Right renal pelvis (tissue), 4 donors: ENCODE results near the gene RPL39. TPM values are rescaled to one million over a fixed set of nuclear protein-coding genes. Genes with fewer than 3 reads are reported as not detected.
"Not testable (repeated sequence)": the region's sequence is repeated elsewhere in the genome, so short reads cannot be mapped to it uniquely, and the experiment has no call there.

Source experiments
- DNase-seq, 4 donors: peaks; one replicate each; pipeline ENCODE4 v3.0.0-alpha.2; 2013; ENCODE audit warnings: low read depth in 4 of 4, low spot score in 3 of 4, missing footprints in 1 of 4
- polyA plus RNA-seq, 4 donors: library from polyadenylated mRNA; unstranded; fragments of 120-200 nt; gene quantifications; one replicate each; pipeline ENCODE4 v1.2.1, GENCODE V29; 2013; ENCODE audit not compliant: insufficient read length in 4 of 4

Gene RPL39
- polyA plus RNA-seq, 4 donors, result 2,191 to 2,412 (median 2,308) TPM

DNA sequence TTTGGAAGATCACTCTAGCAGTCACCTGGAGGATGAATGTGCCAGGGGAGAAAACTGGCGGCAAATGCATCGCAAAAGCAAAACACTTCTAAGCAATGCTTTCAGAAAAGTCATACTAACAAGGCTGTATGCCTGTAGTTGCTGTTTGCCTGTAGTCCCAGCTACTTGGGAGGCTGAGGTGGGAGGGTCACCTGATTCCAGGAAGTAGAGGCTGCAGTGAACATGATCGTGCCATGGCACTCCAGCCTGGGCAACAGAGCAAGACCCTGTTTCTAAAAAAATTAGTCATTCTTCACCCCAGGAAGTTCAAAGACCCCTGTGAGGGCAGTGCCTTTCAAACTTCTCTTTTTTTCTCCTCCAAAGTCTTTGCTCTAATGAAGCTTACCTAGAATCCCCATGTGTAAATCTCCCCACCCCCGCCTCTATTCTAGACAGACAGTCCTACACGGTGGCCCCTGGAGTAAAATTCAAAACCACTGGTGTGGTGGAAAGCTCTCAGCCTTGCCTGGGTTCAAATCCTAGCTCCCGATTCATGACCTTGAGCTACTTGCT, 27.5 kb downstream of the RPL39 start:
- no peak for DNase-seq

DNA sequence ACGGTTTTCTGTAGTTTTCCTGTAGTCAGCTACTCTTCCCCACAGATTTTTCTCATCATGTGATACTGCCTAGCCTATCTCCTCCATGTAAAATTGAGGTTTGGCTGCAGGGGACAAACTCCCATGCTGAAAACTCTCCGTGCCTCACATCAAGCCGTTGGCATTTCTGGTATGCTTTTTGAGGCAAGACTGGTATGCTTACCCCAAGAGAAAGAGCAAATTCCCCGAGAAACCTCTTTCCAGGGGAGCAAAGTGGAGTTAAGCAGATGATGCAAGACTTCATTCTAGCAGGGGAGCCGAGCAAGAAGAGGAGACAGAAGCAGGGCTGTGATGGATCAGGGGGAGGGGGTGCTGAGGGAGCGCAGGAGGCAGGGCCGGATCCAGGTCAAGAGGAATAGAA, 28.2 kb downstream of the RPL39 start:
- no peak for DNase-seq

DNA sequence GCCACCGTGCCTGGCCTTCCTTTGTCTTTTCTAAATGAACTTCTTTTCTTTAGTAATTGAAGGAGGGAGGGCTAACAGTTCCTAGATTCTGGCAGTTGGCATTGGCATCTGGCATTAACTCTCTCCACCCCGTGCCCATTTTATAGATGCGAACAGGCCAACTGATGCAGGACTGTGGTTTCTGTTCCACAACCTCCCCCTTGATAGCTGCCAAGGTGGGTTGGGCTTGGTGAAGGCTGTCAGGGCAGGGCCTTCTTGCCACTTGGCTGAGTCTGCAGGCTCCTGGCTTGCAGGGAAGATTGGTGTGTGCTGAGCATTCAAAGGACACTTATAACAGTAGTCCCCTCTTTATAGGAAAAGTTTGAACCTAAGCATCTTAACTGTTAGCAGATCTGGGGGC, 28.7 kb downstream of the RPL39 start:
- no peak for DNase-seq

DNA sequence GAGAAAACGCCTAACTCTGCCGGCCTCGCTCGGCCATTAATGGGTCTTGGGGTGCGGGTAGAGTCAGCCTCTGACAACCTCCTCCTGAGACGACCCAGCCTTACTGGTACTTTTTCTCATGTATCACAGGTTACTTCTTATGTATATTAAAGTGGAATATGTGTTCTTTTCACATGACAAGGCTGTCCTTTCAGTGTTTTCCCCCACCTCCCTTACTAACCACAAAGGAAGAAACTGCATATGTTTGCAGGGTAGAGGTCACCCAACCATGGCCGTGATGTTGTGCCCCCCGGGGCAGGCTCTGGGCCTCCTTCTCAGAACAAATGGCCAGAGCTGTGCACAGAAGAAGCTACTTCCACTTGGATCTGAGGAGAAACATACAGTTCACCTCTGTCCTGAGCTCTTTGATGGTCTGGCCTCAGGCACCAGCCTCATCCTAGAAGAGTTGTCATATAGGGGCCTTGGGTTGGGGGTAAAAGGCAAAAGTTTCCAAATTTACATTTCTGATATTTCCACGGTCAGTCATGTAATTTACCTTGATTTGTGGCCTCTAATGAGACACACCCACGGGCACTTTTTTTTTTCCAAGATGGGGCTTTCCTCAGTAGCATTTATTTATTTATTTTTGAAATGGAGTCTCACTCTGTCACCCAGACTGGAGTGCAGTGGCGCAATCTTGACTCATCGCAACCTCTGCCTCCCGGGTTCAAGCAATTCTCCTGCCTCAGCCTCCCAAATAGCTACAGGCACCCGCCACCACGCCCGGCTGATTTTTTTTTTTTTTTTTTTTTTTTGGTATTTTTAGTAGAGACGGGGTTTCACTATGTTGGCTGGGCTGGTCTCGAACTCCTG, 31.2 kb downstream of the RPL39 start:
- no peak for DNase-seq

DNA sequence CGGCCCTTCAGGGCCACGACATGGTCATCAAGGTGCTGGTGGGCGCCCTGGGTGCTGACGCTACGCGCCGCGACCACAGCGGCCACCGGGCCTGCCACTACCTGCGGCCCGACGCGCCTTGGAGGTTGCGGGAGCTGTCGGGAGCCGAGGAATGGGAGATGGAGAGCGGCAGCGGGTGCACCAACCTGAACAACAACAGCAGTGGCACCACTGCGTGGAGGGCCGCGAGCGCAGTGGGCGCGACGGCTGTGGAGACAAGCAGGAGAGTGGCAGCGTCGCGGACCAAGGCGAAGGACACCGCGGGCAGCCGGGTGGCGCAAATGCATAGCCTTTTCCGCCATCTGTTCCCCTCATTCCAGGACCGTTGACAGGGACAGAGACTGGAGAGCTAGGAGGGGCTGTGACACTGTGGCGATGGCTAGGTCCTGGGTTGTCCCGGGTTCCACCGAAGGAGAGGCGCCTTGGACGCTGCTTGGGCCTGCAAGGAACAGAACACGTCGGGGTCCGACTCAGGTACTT, 32.1 kb downstream of the RPL39 start:
- DNase-seq, result no peak

DNA sequence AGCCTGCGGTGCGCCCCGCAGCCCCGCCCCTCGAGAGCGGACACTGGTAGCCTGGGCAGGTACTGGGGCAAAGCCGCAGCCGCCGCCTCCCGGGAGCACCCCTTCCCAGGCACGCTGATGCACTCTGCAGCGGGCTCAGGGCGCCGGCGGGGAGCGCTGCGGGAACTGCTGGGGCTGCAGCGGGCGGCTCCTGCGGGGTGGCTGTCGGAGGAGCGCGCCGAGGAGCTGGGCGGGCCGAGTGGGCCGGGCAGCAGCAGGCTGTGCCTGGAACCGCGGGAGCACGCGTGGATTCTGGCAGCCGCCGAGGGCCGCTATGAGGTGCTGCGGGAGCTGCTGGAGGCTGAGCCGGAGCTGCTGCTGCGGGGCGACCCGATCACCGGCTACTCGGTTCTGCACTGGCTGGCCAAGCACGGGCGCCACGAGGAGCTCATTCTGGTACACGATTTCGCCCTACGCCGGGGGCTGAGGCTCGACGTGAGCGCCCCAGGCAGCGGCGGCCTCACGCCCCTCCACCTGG, 32.6 kb downstream of the RPL39 start:
- no peak for DNase-seq

DNA sequence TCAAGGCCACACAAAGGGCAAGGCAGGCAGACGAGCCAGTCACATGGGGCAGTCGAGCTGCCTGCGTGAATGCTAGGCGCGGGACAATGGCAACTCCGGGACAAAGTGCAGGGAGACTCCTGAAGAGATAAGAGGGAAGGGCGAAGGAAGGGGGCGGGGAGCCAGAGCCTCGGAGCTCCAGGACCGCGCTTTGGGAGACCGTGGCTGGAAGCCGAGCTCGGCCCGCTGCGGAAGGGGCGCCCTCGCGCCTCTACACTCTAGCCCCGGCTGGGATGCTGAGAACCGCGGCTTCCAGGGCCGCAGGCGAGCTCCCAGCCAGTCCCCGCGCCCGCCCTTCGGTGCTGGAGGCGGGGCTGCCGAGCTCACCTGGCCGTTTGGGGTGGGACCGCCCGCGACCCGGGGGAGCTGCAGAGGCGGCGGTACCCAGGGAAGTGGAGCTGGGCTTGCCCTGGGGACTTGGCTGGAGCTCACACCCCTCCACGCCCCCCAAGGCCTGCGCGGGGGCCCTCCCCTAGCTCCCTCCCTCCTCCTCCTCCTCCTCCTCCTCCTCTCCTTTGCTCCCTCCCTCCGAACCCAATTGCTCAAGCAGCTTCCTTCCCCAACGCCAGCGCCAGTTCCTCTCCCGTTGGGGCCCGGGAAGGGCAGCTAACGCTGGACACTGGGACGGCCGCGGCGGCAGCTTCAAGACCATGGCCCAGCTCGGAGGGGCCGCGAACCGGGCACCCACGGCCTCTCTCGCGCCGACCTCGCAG, 33.3 kb downstream of the RPL39 start, which contains the start of gene SOWAHD:
Gene SOWAHD (plus strand): TSS at position 610 of the 752 bp plus-strand sequence. CDS start 80 bp downstream, at position 690.
- DNase-seq, result no peak

DNA sequence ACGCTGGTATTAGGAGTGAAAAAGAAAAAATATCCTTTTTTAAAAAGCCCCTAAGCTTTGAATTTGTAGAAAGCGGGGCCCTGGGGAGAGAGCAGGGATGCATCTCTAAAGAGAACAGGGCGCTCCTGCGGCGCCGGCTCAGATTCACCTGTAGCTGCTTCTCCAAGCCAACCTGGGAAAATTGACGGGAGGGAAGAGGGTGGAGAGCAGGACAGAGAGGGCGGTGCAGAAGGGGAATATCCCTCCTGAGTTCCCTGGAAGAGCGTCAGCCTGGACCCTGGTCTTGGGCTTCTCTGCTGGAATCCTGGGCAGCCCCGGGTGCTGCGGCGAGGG, 33.8 kb downstream of the RPL39 start:
- DNase-seq, result no peak

DNA sequence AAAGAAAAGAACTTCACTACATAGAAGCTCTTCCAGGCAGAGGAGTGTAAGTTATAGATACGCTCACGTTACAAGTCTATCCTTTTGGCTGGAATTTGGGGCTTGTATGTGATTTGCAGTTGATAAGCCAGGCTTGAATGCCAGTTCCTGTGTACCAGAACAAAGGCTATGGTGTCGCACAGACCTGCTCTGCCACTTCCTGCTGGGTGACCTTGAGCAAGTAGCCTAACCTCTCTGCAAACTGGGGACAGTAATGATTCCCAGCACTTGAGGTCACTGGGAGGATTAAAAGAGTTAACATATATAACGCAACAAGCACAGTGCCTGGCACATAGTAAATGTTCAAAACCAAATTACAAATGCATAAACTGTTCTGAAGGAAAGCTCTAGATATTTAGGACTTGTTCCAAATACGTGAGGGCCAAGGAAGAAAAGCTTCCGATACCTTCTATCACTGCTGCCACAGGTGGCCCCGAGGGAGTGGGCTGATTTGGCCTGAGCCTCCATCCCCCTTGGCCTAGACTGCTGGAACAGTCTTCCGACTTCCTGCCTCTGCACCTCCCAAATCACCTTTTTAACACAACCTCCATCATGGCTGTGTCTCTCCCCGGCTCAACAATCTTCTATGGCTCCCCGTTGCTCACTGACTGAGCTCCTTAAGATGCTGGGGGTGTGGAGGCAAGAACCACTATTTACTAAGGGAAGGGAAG, 34.3 kb downstream of the RPL39 start:
- DNase-seq, result no peak

DNA sequence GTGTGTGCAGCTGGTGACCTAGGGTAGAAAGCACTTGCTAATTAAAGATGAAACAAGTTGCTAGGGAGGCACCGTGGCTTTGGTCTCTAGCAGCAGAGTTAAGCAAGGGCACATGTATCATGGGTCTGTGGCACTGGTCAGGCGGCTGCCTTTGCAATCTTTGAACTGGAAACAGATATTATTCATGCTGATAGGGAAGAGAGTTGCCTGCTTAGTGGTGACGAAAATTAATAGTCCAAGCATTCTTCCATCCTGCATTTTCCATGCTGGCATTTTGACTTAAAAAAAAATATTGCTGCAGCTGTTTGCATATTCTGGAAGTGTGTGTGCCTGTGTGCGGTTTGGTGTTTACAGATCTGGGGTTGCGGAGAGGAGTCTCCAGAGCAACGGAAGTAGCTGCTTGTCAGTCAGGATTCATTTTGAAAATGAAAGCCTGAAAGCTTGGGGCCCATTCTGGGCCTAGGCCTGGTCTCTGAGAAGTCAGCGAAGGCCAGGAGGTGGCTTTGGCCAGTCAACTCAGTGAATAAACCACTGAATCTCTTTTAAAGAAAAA, 35.4 kb downstream of the RPL39 start:
- no peak for DNase-seq

DNA sequence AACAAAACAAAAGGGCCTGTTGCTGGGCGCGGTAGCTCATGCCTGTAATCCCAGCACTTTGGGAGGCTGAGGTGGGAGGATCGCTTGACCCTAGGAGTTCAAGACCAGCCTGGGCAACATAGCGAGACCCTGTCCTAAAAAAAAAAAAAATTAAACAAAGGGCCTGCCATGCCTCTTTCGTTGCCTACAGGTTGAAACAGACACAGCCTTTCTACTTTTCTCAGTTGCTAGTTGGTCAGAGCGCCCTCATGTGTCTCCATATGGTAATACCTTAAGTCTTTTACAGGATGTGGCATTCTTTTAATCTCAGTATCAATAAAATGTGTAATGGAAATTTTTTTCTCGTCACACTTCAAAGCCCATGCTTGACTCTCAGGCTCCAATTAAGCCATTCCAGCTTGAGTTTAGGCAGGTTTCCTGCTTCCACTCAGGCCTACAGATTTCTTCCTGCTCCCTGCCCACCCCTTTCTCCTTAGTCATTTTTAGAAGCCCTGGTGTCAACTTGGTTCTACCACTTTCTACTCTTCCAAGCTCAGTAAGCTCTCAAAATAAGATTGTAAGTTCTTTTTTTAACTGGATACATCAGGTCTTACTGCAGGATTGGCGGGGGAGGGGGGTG, 37.7 kb downstream of the RPL39 start:
- no peak for DNase-seq

DNA sequence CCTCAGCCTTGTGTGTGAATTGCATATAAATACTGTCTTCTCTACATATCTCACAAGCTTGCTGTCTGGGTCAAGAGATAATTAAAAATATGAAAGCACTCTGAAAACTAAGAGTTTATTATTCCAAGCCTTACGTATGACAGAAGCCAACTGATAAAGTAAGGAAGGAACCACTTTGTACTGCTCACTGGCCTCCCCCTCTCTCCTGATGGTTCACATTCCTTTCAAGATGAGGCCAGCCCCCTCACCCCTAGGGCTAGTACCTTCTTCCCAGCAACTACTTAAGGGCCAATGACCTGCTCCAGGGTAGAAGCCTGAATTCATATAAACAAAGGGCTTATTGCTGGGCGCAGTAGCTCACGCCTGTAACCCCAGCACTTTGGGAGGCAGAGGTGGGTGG, 38.4 kb downstream of the RPL39 start:
- no peak for DNase-seq

DNA sequence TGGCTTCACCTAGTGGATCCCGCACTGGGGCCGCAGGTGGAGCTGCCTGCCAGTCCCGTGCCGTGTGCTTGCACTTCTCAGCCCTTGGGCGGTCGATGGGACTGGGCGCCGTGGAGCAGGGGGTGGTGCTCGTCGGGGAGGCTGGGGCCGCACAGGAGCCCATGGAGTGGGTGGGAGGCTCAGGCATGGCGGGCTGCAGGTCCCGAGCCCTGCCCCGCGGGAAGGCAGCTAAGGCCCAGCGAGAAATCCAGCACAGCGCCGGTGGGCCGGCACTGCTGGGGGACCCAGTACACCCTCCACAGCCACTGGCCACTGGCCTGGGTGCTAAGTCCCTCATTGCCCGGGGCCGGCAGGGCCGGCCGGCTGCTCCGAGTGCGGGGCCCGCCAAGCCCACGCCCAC, 40.7 kb downstream of the RPL39 start:
- DNase-seq, result not testable (repeated sequence)

DNA sequence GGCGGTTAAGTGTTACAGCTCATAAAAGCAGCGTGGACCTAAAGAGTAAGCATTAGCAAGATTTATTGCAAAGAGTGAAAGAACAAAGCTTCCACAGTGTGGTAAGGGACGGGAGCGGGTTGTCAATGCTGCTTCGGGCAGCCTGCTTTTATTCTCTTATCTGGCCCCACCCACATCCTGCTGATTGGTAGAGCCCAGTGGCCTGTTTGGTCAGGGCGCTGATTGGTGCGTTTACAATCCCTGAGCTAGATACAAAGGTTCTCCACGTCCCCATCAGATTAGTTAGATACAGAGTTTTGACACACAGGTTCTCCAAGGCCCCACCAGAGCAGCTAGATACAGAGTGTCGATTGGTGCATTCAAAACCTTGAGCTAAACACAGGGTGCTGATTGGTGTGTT, 41.3 kb downstream of the RPL39 start:
- DNase-seq, result not testable (repeated sequence)

DNA sequence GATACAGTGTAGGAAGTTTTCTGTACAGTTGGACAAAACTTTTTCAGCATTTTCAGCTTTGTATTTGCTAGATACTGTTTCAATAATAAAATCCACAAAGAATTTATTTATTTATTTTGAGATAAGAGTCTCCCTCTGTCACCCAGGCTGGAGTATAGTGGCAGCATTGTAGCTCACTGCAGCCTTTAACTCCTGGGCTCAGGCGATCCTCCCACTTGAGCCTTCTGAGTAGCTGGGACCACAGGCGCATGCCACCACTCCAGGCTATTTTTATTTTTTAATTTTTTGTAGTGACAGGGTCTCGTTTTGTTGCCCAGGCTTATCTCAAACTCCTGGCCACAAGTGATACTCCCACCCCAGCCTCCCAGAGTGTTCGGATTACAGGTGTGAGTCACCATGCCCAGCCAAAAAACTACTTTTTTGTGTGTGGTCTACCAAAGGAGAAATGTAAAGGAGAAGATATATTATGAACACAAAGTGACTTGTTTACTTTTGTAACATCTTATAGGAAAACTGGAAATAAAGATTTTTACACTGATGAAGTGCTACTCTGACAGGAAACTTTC, 46.1 kb downstream of the RPL39 start:
- no peak for DNase-seq

DNA sequence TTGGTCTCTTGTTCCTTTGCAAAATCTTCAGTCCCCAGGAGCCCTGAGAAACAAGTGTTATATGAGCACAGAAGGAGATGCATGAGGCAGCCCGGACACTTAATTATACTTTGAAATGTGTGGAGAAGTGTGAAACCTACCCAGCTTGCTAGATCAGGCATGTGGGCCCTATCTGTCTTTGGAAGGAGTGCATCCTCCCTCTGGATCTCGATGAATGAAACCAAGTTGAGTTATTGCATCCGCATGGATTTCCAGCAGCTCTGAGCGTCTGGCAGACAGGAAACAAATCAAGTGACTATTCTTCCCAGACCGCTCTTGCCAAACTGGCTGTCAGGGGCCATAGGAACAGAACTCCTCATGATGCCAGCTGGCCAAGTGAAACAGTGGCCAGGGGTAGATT, 52.7 kb downstream of the RPL39 start:
- no peak for DNase-seq
